B cell (primary cell): ENCODE data around the gene NBEA. TPM values are rescaled to one million over a fixed set of nuclear protein-coding genes. Genes with fewer than 3 reads are reported as not detected.

Experiments used
- ATAC-seq: fragments of 200-7000 bp; cut with Tn5 transposase; one replicate; pipeline ENCODE4 v1.10.0; 2021; ENCODE audit warnings: low read depth, mild to moderate bottlenecking, moderate number of reproducible peaks, moderate library complexity
- CTCF ChIA-PET: fragments of 350-600 bp; sonication (Branson Sonifier 250); formaldehyde crosslinking; loops from one replicate; lab custom pipeline; 2021; ENCODE audit warnings: antibody characterized with exemption, inconsistent platforms; lab: Charles Lee
- POLR2A ChIA-PET: fragments of 350-600 bp; sonication (Branson Sonifier 250); formaldehyde crosslinking; loops from one replicate; lab custom pipeline; 2021; ENCODE audit warnings: antibody characterized with exemption; lab: Charles Lee
- DNase-seq: peaks from one replicate; pipeline ENCODE4 v3.0.0; 2013
- H2AFZ ChIP-seq: 2 replicates; pipeline ENCODE4 v1.6.1; 2012; ENCODE audit warnings: mild to moderate bottlenecking, low read depth, low read length; ENCODE audit not compliant: insufficient read depth, poor library complexity, severe bottlenecking
- H3K27ac ChIP-seq, 2 donors: 1 replicate in 1 of 2; 2 replicates in 1 of 2; pipeline ENCODE4 v1.5.1; 2012 to 2013; ENCODE audit warnings: low read length in 2 of 2, mild to moderate bottlenecking in 2 of 2, moderate library complexity in 1 of 2
- H3K27me3 ChIP-seq, 4 experiments: fragments of 200-600 bp in 1 of 4; sonication (generic) in 1 of 4; replicated peaks in 1 of 4; 1 replicate in 2 of 4; 2 replicates in 2 of 4; pipeline versions ENCODE4 v1.6.1 to v1.7.0; 2013 to 2016; ENCODE audit warnings: low read length in 3 of 4, mild to moderate bottlenecking in 2 of 4, mixed read lengths in 1 of 4, moderate library complexity in 1 of 4; ENCODE audit not compliant: insufficient read depth in 4 of 4, control insufficient read depth in 3 of 4; ENCODE audit errors: control extremely low read depth in 1 of 4
- H3K36me3 ChIP-seq, 2 experiments: replicated peaks in 1 of 2; 1 replicate in 1 of 2; 2 replicates in 1 of 2; pipeline versions ENCODE4 v1.6.1 to v1.7.1; 2013; ENCODE audit warnings: low read length in 1 of 2; ENCODE audit not compliant: insufficient read depth in 2 of 2, control insufficient read depth in 1 of 2; ENCODE audit errors: control extremely low read depth in 1 of 2, extremely low read depth in 1 of 2
- H3K4me1 ChIP-seq, 2 donors: fragments of 200-600 bp in 1 of 2; sonication (generic) in 1 of 2; 1 replicate in 1 of 2; 2 replicates in 1 of 2; pipeline versions ENCODE4 v1.5.1 to v1.6.1; 2013 to 2017; ENCODE audit warnings: low read length in 2 of 2; ENCODE audit not compliant: control insufficient read depth in 2 of 2, insufficient read depth in 2 of 2
- H3K4me2 ChIP-seq: replicated peaks from 2 replicates; pipeline ENCODE3; 2012; ENCODE audit warnings: mild to moderate bottlenecking, low read depth, low read length; ENCODE audit not compliant: poor library complexity, severe bottlenecking
- H3K4me3 ChIP-seq, 5 experiments: fragments of 200-600 bp in 1 of 5; sonication (generic) in 1 of 5; 1 replicate in 3 of 5; 2 replicates in 2 of 5; pipeline versions ENCODE4 v1.5.1 to v1.7.0; 2011 to 2016; ENCODE audit warnings: low read length in 4 of 5, mild to moderate bottlenecking in 4 of 5, low read depth in 2 of 5, control low read depth in 1 of 5, moderate library complexity in 1 of 5; ENCODE audit not compliant: insufficient read depth in 1 of 5; ENCODE audit errors: control extremely low read depth in 1 of 5, extremely low read depth in 1 of 5
- H3K79me2 ChIP-seq: fragments of 200-600 bp; sonication (generic); one replicate; pipeline ENCODE4 v1.6.0; 2016; ENCODE audit warnings: low read length; ENCODE audit not compliant: control insufficient read depth, insufficient read depth
- H3K9ac ChIP-seq: fragments of 200-600 bp; sonication (generic); 2 replicates; pipeline ENCODE4 v1.6.1; 2017; ENCODE audit warnings: mild to moderate bottlenecking, low read length, moderate library complexity
- H3K9me3 ChIP-seq, 3 donors: one replicate each; pipeline versions ENCODE4 v1.6.1 to v1.7.1; 2013; ENCODE audit warnings: low read length in 2 of 3; ENCODE audit not compliant: control insufficient read depth in 2 of 3, insufficient read depth in 1 of 3; ENCODE audit errors: control extremely low read depth in 1 of 3
- H4K20me1 ChIP-seq: 2 replicates; pipeline ENCODE4 v1.6.0; 2012; ENCODE audit warnings: mild to moderate bottlenecking, low read length; ENCODE audit not compliant: insufficient read depth, control insufficient read depth, poor library complexity, severe bottlenecking
- H3K27ac Mint-ChIP-seq: one replicate; pipeline ENCODE4 v1.8.0; 2021; ENCODE audit warnings: mixed read lengths
- H3K27me3 Mint-ChIP-seq: one replicate; pipeline ENCODE4 v1.8.0; 2021; ENCODE audit warnings: mixed read lengths
- H3K4me1 Mint-ChIP-seq: one replicate; pipeline ENCODE4 v1.8.0; 2021; ENCODE audit warnings: mixed read lengths
- H3K4me3 Mint-ChIP-seq: one replicate; pipeline ENCODE4 v1.8.0; 2021; ENCODE audit warnings: mixed read lengths
- H3K9me3 Mint-ChIP-seq: one replicate; pipeline ENCODE4 v1.8.0; 2022; ENCODE audit warnings: mixed read lengths; ENCODE audit not compliant: insufficient read depth
- CTCF ChIP-seq: fragments of 200-600 bp; IDR thresholded peaks from one replicate; pipeline ENCODE4 v1.8.0; 2022; ENCODE audit warnings: antibody characterized with exemption, mild to moderate bottlenecking
- EZH2 ChIP-seq: IDR thresholded peaks from 2 replicates; pipeline ENCODE4 v1.6.1; 2012; ENCODE audit warnings: borderline replicate concordance, low read depth, mild to moderate bottlenecking, moderate library complexity, low read length; ENCODE audit not compliant: insufficient read depth, poor library complexity, severe bottlenecking
- WGBS: methylation state at CpG from one replicate; pipeline ENCODE4 v1.1.5; 2013; ENCODE audit warnings: missing lambda C conversion rate; ENCODE audit not compliant: insufficient coverage; 5-methylcytosine and 5-hydroxymethylcytosine counted together
- intact Hi-C: fragments of 100-400 bp; cut with micrococcal nuclease; formaldehyde crosslinking; loops from one replicate; pipeline ENCODE4 v1.10.0; 2022
- polyA plus RNA-seq: library from polyadenylated mRNA; depleted of rRNA; stranded (reverse); fragments of >200 nt; gene quantifications from 2 replicates; pipeline ENCODE4 v1.2.3, GENCODE V29; 2012
- total RNA-seq, 2 donors: library from RNA; stranded (reverse); fragments of 120-200 nt in 1 of 2; gene quantifications; 1 replicate in 1 of 2; 2 replicates in 1 of 2; pipeline versions ENCODE4 v1.2.3 to v1.2.4, GENCODE V29; 2013 to 2022

The NBEA gene
- total and polyA plus RNA-seq, 2 donors (not counting 1 experiment from before 2014, with no cell fraction given), result 1.5 to 10.7 TPM

DNA sequence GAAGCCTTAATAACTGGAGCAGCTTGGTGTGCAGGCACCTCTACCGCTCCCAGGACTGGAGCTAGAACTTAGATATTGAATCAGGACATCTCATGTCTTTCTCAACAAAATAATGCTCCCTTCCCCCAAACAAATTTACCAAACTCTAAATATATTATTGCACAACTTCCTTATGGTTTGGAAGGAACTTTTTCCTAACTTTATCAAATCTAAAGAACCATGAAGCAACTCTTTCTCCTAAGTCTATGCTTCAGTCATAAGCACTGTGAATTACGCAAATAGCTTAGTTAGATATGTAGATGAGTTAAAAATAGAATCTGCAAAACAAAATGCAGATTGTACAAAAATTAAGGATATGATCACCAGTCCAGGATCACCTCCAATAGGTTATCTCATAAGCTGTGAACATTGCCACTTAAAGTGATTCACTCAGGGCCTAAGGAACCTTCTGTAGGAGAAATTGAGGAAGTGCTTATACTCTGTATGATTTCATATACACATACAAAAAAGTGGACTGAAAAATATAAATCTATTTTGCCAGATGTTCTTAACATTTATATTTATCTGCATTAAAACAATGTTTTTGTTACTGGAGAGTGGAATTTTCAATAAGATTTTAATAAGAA lies 554.8 kb downstream of the NBEA start:
- Histone ChIP-seq H3K4me1 (no peaks in the 10 kb centered on the region), H2AFZ (no peak overlapping the region), H3K9ac (no peak overlapping the region), H3K9me3 (peaks cover 0 to 2% (median 0%) of the 10 kb centered on the region in 3 donors), H3K27ac (no peak overlapping the region), H4K20me1 (no peaks in the 10 kb centered on the region), H3K36me3 (no peaks in the 10 kb centered on the region), H3K4me3 (no peak overlapping the region), H3K79me2 (no peaks in the 10 kb centered on the region), H3K4me2 (no peak overlapping the region), H3K27me3 (no peaks in the 10 kb centered on the region)
- Mint-ChIP-seq H3K4me1 (no peaks in the 10 kb centered on the region), H3K4me3 (no peak overlapping the region), H3K9me3 (peaks cover 2% of the 10 kb centered on the region), H3K27ac (no peak overlapping the region), H3K27me3 (no peaks in the 10 kb centered on the region)
- ChIA-PET CTCF (no interaction called here), POLR2A (no interaction called here)
- no peak for ATAC-seq
- WGBS, result no CpG with 5 or more reads among the region's 2 CpGs
- no peak for DNase-seq
- no peak for TF ChIP-seq CTCF
- no peak for TF ChIP-seq EZH2
- intact Hi-C loops, result no loop called here

GRCh38 chr13:35498231-35498630 lies 556.2 kb downstream of the NBEA start:
- Histone ChIP-seq H3K4me2 (no peak overlapping the region), H3K27ac (no peak overlapping the region), H2AFZ (no peak overlapping the region), H3K9me3 (peaks cover 0 to 2% (median 0%) of the 10 kb centered on the region in 3 donors), H4K20me1 (no peaks in the 10 kb centered on the region), H3K9ac (no peak overlapping the region), H3K4me1 (no peaks in the 10 kb centered on the region), H3K4me3 (no peak overlapping the region), H3K27me3 (no peaks in the 10 kb centered on the region), H3K36me3 (no peaks in the 10 kb centered on the region), H3K79me2 (no peaks in the 10 kb centered on the region)
- TF ChIP-seq EZH2, result no peak
- TF ChIP-seq CTCF, result no peak
- no peak overlapping the region for H3K27ac Mint-ChIP-seq
- H3K27me3 Mint-ChIP-seq, result no peaks in the 10 kb centered on the region
- H3K4me1 Mint-ChIP-seq, result no peaks in the 10 kb centered on the region
- ChIA-PET CTCF (no interaction called here), POLR2A (no interaction called here)
- intact Hi-C loops, result no loop called here
- ATAC-seq, result no peak
- peaks cover 2% of the 10 kb centered on the region for H3K9me3 Mint-ChIP-seq
- DNase-seq, result no peak
- H3K4me3 Mint-ChIP-seq, result no peak overlapping the region
